ENCODE data around the gene CHRDL2. TPM values are rescaled to one million over a fixed set of nuclear protein-coding genes. Genes with fewer than 3 reads are reported as not detected.

CHRDL2 gene
- total and polyA plus RNA-seq, 2 donors (not counting 1 experiment from before 2014, with no cell fraction given): 0.24 TPM; not detected in 1

- no peak overlapping the region for H3K27ac Mint-ChIP-seq
- Histone ChIP-seq H3K9me3 (ENCODE audit: control extremely low read depth in 1 of 3, control insufficient read depth in 2 of 3, insufficient read depth in 1 of 3, low read length in 2 of 3) (peaks cover 0 to 14% (median 0%) of the 10 kb centered on the region in 3 donors), H3K9ac (ENCODE audit: low read length) (no peak overlapping the region), H3K4me1 (ENCODE audit: control insufficient read depth in 2 of 2, insufficient read depth in 2 of 2, low read length in 2 of 2) (no peaks in the 10 kb centered on the region), H4K20me1 (ENCODE audit: control insufficient read depth, insufficient read depth, low read length, poor library complexity, severe bottlenecking) (no peaks in the 10 kb centered on the region), H3K4me3 (ENCODE audit: control extremely low read depth in 1 of 5, extremely low read depth in 1 of 5, insufficient read depth in 1 of 5, low read depth in 2 of 5, low read length in 4 of 5) (no peak overlapping the region), H3K27ac (ENCODE audit: low read length in 2 of 2) (no peak overlapping the region), H3K36me3 (replicated peaks in 1 of 2; ENCODE audit: control extremely low read depth in 1 of 2, control insufficient read depth in 1 of 2, extremely low read depth in 1 of 2, insufficient read depth in 2 of 2, low read length in 1 of 2) (no peaks in the 10 kb centered on the region), H3K4me2 (replicated peaks; ENCODE audit: low read depth, low read length, poor library complexity, severe bottlenecking) (no peak overlapping the region), H3K79me2 (ENCODE audit: control insufficient read depth, insufficient read depth, low read length) (no peaks in the 10 kb centered on the region), H2AFZ (ENCODE audit: insufficient read depth, low read depth, low read length, poor library complexity, severe bottlenecking) (no peak overlapping the region), H3K27me3 (replicated peaks in 1 of 4; ENCODE audit: control extremely low read depth in 1 of 4, control insufficient read depth in 3 of 4, insufficient read depth in 4 of 4, low read length in 3 of 4) (peaks cover 0 to 20% (median 6%) of the 10 kb centered on the region in 4 experiments)
- ChIA-PET POLR2A (no interaction called here), CTCF (no interaction called here)
- H3K4me3 Mint-ChIP-seq: no peak overlapping the region
- no peak for TF ChIP-seq EZH2 (IDR thresholded peaks at IDR 0.05; ENCODE audit: borderline replicate concordance, insufficient read depth, low read depth, low read length, poor library complexity, severe bottlenecking)
- TF ChIP-seq CTCF (IDR thresholded peaks at IDR 0.05): no peak
- intact Hi-C loops (cut with micrococcal nuclease): no loop called here
- peaks cover 19% of the 10 kb centered on the region for H3K27me3 Mint-ChIP-seq
- H3K4me1 Mint-ChIP-seq: peaks cover 2% of the 10 kb centered on the region
- ATAC-seq (ENCODE audit: low read depth) (no peak), DNase-seq (no peak)
- WGBS (ENCODE audit: insufficient coverage): 88% methylated on average over 3 of the region's 4 CpGs
- H3K9me3 Mint-ChIP-seq (ENCODE audit: insufficient read depth): no peaks in the 10 kb centered on the region
Measured at GRCh38 chr11:74686792-74687191, 44.4 kb downstream of the CHRDL2 start.

- Histone ChIP-seq H4K20me1 (ENCODE audit: control insufficient read depth, insufficient read depth, low read length, poor library complexity, severe bottlenecking) (no peaks in the 10 kb centered on the region), H3K4me2 (replicated peaks; ENCODE audit: low read depth, low read length, poor library complexity, severe bottlenecking) (no peak overlapping the region), H3K9ac (ENCODE audit: low read length) (no peak overlapping the region), H3K4me1 (ENCODE audit: control insufficient read depth in 2 of 2, insufficient read depth in 2 of 2, low read length in 2 of 2) (no peaks in the 10 kb centered on the region), H3K9me3 (ENCODE audit: control extremely low read depth in 1 of 3, control insufficient read depth in 2 of 3, insufficient read depth in 1 of 3, low read length in 2 of 3) (peaks cover 0 to 14% (median 0%) of the 10 kb centered on the region in 3 donors), H2AFZ (ENCODE audit: insufficient read depth, low read depth, low read length, poor library complexity, severe bottlenecking) (no peak overlapping the region), H3K4me3 (ENCODE audit: control extremely low read depth in 1 of 5, extremely low read depth in 1 of 5, insufficient read depth in 1 of 5, low read depth in 2 of 5, low read length in 4 of 5) (no peak overlapping the region), H3K79me2 (ENCODE audit: control insufficient read depth, insufficient read depth, low read length) (no peaks in the 10 kb centered on the region), H3K36me3 (replicated peaks in 1 of 2; ENCODE audit: control extremely low read depth in 1 of 2, control insufficient read depth in 1 of 2, extremely low read depth in 1 of 2, insufficient read depth in 2 of 2, low read length in 1 of 2) (no peaks in the 10 kb centered on the region), H3K27me3 (replicated peaks in 1 of 4; ENCODE audit: control extremely low read depth in 1 of 4, control insufficient read depth in 3 of 4, insufficient read depth in 4 of 4, low read length in 3 of 4) (peaks cover 0 to 27% (median 6%) of the 10 kb centered on the region in 4 experiments), H3K27ac (ENCODE audit: low read length in 2 of 2) (no peak overlapping the region)
- H3K4me3 Mint-ChIP-seq: no peak overlapping the region
- H3K27ac Mint-ChIP-seq: no peak overlapping the region
- peaks cover 26% of the 10 kb centered on the region for H3K27me3 Mint-ChIP-seq
- ATAC-seq (ENCODE audit: low read depth) (no peak), DNase-seq (no peak)
- 74% methylated on average over 3 of the region's 3 CpGs for WGBS (ENCODE audit: insufficient coverage)
- POLR2A ChIA-PET: no interaction called here
- CTCF ChIA-PET: interaction anchor here (1.1 kb wide), 1 partner anchor 16 kb away, joined by 3 read pairs; no protein-coding TSS in a partner anchor
- peaks cover 2% of the 10 kb centered on the region for H3K4me1 Mint-ChIP-seq
- intact Hi-C loops (cut with micrococcal nuclease): no loop called here
- no peaks in the 10 kb centered on the region for H3K9me3 Mint-ChIP-seq (ENCODE audit: insufficient read depth)
- TF ChIP-seq CTCF (IDR thresholded peaks at IDR 0.05) (no peak), EZH2 (IDR thresholded peaks at IDR 0.05; ENCODE audit: borderline replicate concordance, insufficient read depth, low read depth, low read length, poor library complexity, severe bottlenecking) (no peak)
Measured at GRCh38 chr11:74685905-74686304, 45.3 kb downstream of the CHRDL2 start.
